Astrocyte (in vitro differentiated cells and primary cell): ENCODE data around the gene OVOL3.

Experiments
- EZH2 ChIP-seq: IDR thresholded peaks from 2 replicates; pipeline ENCODE4 v1.6.1; 2012; ENCODE audit warnings: mild to moderate bottlenecking, low read length, inconsistent platforms; ENCODE audit not compliant: insufficient read depth
- TF ChIP-seq, protein P1 (sequence below): IDR thresholded peaks from 2 replicates; pipeline ENCODE4 v1.5.1; 2011; ENCODE audit warnings: low read depth, mild to moderate bottlenecking, inconsistent platforms, low read length, moderate library complexity; ENCODE audit not compliant: insufficient read depth

- TF ChIP-seq, protein P1, sequence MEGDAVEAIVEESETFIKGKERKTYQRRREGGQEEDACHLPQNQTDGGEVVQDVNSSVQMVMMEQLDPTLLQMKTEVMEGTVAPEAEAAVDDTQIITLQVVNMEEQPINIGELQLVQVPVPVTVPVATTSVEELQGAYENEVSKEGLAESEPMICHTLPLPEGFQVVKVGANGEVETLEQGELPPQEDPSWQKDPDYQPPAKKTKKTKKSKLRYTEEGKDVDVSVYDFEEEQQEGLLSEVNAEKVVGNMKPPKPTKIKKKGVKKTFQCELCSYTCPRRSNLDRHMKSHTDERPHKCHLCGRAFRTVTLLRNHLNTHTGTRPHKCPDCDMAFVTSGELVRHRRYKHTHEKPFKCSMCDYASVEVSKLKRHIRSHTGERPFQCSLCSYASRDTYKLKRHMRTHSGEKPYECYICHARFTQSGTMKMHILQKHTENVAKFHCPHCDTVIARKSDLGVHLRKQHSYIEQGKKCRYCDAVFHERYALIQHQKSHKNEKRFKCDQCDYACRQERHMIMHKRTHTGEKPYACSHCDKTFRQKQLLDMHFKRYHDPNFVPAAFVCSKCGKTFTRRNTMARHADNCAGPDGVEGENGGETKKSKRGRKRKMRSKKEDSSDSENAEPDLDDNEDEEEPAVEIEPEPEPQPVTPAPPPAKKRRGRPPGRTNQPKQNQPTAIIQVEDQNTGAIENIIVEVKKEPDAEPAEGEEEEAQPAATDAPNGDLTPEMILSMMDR: no peak
- TF ChIP-seq EZH2: no peak
These were observed 9.2 kb upstream of the OVOL3 start for GRCh38 chr19:36101550-36102327.
